ENCODE results near the gene PLXNA2. TPM values are rescaled to one million over a fixed set of nuclear protein-coding genes. Genes with fewer than 3 reads are reported as not detected.

Gene PLXNA2
- total and polyA plus RNA-seq, 2 of the 8 experiments (the other 6 are each of a cell fraction or from before 2014, with no cell fraction given) = 0.33 to 1.5 TPM

GRCh38 chr1:208052926-208053407 lies 191.2 kb downstream of the PLXNA2 start:
- no peak overlapping the region for H2BK120ac ChIP-seq (replicated peaks; ENCODE audit: low read depth, low read length)
- H2BK5ac ChIP-seq (ENCODE audit: low read depth, low read length) = no peak overlapping the region
- no peaks in the 10 kb centered on the region for H3K36me3 ChIP-seq (ENCODE audit: control insufficient read depth in 2 of 4, insufficient read depth in 4 of 4, low read length in 3 of 4)
- no peak overlapping the region for H3K23ac ChIP-seq (ENCODE audit: insufficient read length)
- no peak for DNase-seq (ENCODE audit: low read depth in 1 of 2, low spot score in 2 of 2)
- no peak overlapping the region for H4K91ac ChIP-seq (replicated peaks; ENCODE audit: insufficient read length, low read length)
- no peak overlapping the region for H2BK15ac ChIP-seq (ENCODE audit: low read length)
- no peak overlapping the region for H3K9ac ChIP-seq (replicated peaks in 1 of 4; ENCODE audit: extremely low read depth in 1 of 4, low read depth in 3 of 4, low read length in 3 of 4)
- no peak overlapping the region for H2AK5ac ChIP-seq (ENCODE audit: low read depth, low read length)
- no peaks in the 10 kb centered on the region for H3K27me3 ChIP-seq (replicated peaks in 1 of 4; ENCODE audit: control insufficient read depth in 3 of 4, extremely low read depth in 1 of 4, insufficient read depth in 3 of 4, low read length in 3 of 4)
- H3K4me3 ChIP-seq (ENCODE audit: extremely low read depth in 1 of 4, insufficient read depth in 2 of 4, low read depth in 3 of 4, low read length in 4 of 4) = no peak overlapping the region
- no peak overlapping the region for H3K4ac ChIP-seq (replicated peaks; ENCODE audit: insufficient read length, low read depth, low read length)
- H3K4me2 ChIP-seq (ENCODE audit: insufficient read depth in 1 of 2, low read depth in 2 of 2, low read length in 2 of 2) = no peak overlapping the region
- no peaks in the 10 kb centered on the region for H3K9me3 ChIP-seq (ENCODE audit: insufficient read depth in 2 of 2, low read depth in 1 of 2, low read length in 1 of 2)
- no peak overlapping the region for H3K27ac ChIP-seq (ENCODE audit: low read depth, low read length)
- no peak overlapping the region for H4K5ac ChIP-seq (ENCODE audit: insufficient read length, low read depth, low read length)
- WGBS, 2 experiments (ENCODE audit: extremely low coverage in 1 of 2, insufficient coverage in 1 of 2, insufficient read length in 1 of 2, insufficient replicate concordance in 2 of 2, low coverage in 1 of 2, low lambda C conversion rate in 2 of 2, missing lambda C conversion rate in 1 of 2) = 86% methylated on average over 3 of the region's 3 CpGs; no CpG with 5 or more reads in 1 of the 2 experiments
- no peaks in the 10 kb centered on the region for H3K79me2 ChIP-seq (ENCODE audit: control insufficient read depth in 1 of 2, insufficient read depth in 2 of 2, low read length in 2 of 2)
- H2AFZ ChIP-seq (ENCODE audit: low read length) = no peak overlapping the region
- H3K79me1 ChIP-seq (ENCODE audit: low read depth, low read length) = no peaks in the 10 kb centered on the region
- no peak overlapping the region for H2BK12ac ChIP-seq (ENCODE audit: low read depth, low read length)
- H3K14ac ChIP-seq (ENCODE audit: insufficient read length) = no peak overlapping the region
- no peak overlapping the region for H2BK20ac ChIP-seq (ENCODE audit: low read length)
- CTCF ChIA-PET (ENCODE audit: partially characterized antibody) = interaction anchor here (1.0 to 1.1 kb wide), 2 partner anchors 28 kb away, joined by 4 to 5 read pairs; no protein-coding TSS in a partner anchor
- no peak overlapping the region for H3K18ac ChIP-seq (ENCODE audit: extremely low read depth, low read length)
- POLR2A ChIA-PET (ENCODE audit: partially characterized antibody) = no interaction called here
- H4K20me1 ChIP-seq (replicated peaks in 1 of 2; ENCODE audit: control insufficient read depth in 1 of 2, insufficient read depth in 2 of 2, low read length in 2 of 2) = no peaks in the 10 kb centered on the region
- peaks cover 0 to 9% (median 0%) of the 10 kb centered on the region in 4 experiments; a peak in 1 of 7 replicates for H3K4me1 ChIP-seq (replicated peaks in 1 of 4; ENCODE audit: control insufficient read depth in 3 of 4, insufficient read depth in 4 of 4, low read length in 3 of 4)
- H3K23me2 ChIP-seq (ENCODE audit: low read depth, low read length) = no peaks in the 10 kb centered on the region
- no peak overlapping the region for H4K8ac ChIP-seq (ENCODE audit: extremely low read depth, insufficient read depth, low read length)
- FAIRE-seq = no peak
- H3K56ac ChIP-seq (replicated peaks; ENCODE audit: insufficient read length, low read depth, low read length) = no peak overlapping the region
- TF ChIP-seq KDM4A (IDR thresholded peaks at IDR 0.05; ENCODE audit: low read depth, low read length, severe bottlenecking) (no peak), CTBP2 (IDR thresholded peaks at IDR 0.05; ENCODE audit: borderline replicate concordance, insufficient read depth, insufficient read length, low read length) (no peak), TCF12 (IDR thresholded peaks at IDR 0.05; ENCODE audit: low read depth, low read length) (no peak), GTF2F1 (IDR thresholded peaks at IDR 0.05; ENCODE audit: borderline replicate concordance, low read depth, low read length) (no peak), ASH2L (IDR thresholded peaks at IDR 0.05; ENCODE audit: low read length) (no peak), YY1 (IDR thresholded peaks at IDR 0.05; ENCODE audit: low read depth, low read length) (no peak), RNF2 (IDR thresholded peaks at IDR 0.05; ENCODE audit: borderline replicate concordance, low read depth, low read length, missing control alignments, poor library complexity, severe bottlenecking) (no peak), SUZ12 (IDR thresholded peaks at IDR 0.05; ENCODE audit: low read length) (no peak), CTCF (IDR thresholded peaks at IDR 0.05; ENCODE audit: control extremely low read depth in 1 of 3, insufficient read depth in 1 of 3, low read depth in 1 of 3, low read length in 3 of 3) (no peak)
- TF ChIP-seq, protein P1, sequence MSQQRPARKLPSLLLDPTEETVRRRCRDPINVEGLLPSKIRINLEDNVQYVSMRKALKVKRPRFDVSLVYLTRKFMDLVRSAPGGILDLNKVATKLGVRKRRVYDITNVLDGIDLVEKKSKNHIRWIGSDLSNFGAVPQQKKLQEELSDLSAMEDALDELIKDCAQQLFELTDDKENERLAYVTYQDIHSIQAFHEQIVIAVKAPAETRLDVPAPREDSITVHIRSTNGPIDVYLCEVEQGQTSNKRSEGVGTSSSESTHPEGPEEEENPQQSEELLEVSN (IDR thresholded peaks at IDR 0.05) = no peak
